ENCODE data around the gene TEDC1. TPM values are rescaled to one million over a fixed set of nuclear protein-coding genes. Genes with fewer than 3 reads are reported as not detected.

TEDC1 gene
- polyA plus RNA-seq, 1 experiment, result 6.4 TPM

- no peak for DNase-seq (ENCODE audit: low read depth)
- Histone ChIP-seq H3K36me3 (ENCODE audit: control insufficient read depth, insufficient read depth, low read length) (peaks cover 35% of the 10 kb centered on the region), H3K4me3 (ENCODE audit: low read depth, low read length) (no peak overlapping the region), H3K27me3 (ENCODE audit: control insufficient read depth, insufficient read depth, low read length) (no peaks in the 10 kb centered on the region)
- TF ChIP-seq CTCF (IDR thresholded peaks at IDR 0.05; ENCODE audit: insufficient read depth, low read depth, low read length), result no peak
- ChIA-PET POLR2A (no interaction called here), CTCF (interaction anchor here (0.7 to 2.7 kb wide), 4 partner anchors 8 to 20 kb away, joined by 3 to 14 read pairs (median 4); no protein-coding TSS in a partner anchor)
Measured at GRCh38 chr14:105467942-105468471, 23.0 kb upstream of the TEDC1 start.

- POLR2A ChIA-PET, result no interaction called here
- TF ChIP-seq CTCF (IDR thresholded peaks at IDR 0.05; ENCODE audit: insufficient read depth, low read depth, low read length), result no peak
- H3K27me3 ChIP-seq (ENCODE audit: control insufficient read depth, insufficient read depth, low read length), result no peaks in the 10 kb centered on the region
- CTCF ChIA-PET, result interaction anchor here (1.5 to 2.7 kb wide), 3 partner anchors 12 to 21 kb away, joined by 5 to 14 read pairs (median 9); no protein-coding TSS in a partner anchor
- no peak for DNase-seq (ENCODE audit: low read depth)
- H3K4me3 ChIP-seq (ENCODE audit: low read depth, low read length), result no peak overlapping the region
- H3K36me3 ChIP-seq (ENCODE audit: control insufficient read depth, insufficient read depth, low read length), result peaks cover 30% of the 10 kb centered on the region
Measured at GRCh38 chr14:105468621-105469241, 22.3 kb upstream of the TEDC1 start.

GRCh38 chr14:105469456-105470349 is 21.3 kb upstream of the TEDC1 start:
- Histone ChIP-seq H3K27me3 (ENCODE audit: control insufficient read depth, insufficient read depth, low read length) (no peaks in the 10 kb centered on the region), H3K36me3 (ENCODE audit: control insufficient read depth, insufficient read depth, low read length) (peaks cover 24% of the 10 kb centered on the region), H3K4me3 (ENCODE audit: low read depth, low read length) (no peak overlapping the region)
- ChIA-PET CTCF (interaction anchor here (0.7 to 4.0 kb wide), 6 partner anchors 11 to 67 kb away, joined by 3 to 31 read pairs (median 12); no protein-coding TSS in a partner anchor), POLR2A (no interaction called here)
- TF ChIP-seq CTCF (IDR thresholded peaks at IDR 0.05; ENCODE audit: insufficient read depth, low read depth, low read length), result no peak
- no peak for DNase-seq (ENCODE audit: low read depth)

- CTCF ChIA-PET, result interaction anchor here (0.7 to 4.0 kb wide), 4 partner anchors 11 to 66 kb away, joined by 3 to 31 read pairs (median 12); no protein-coding TSS in a partner anchor
- Histone ChIP-seq H3K36me3 (ENCODE audit: control insufficient read depth, insufficient read depth, low read length) (peaks cover 19% of the 10 kb centered on the region), H3K27me3 (ENCODE audit: control insufficient read depth, insufficient read depth, low read length) (no peaks in the 10 kb centered on the region), H3K4me3 (ENCODE audit: low read depth, low read length) (no peak overlapping the region)
- DNase-seq (ENCODE audit: low read depth), result no peak
- no peak for TF ChIP-seq CTCF (IDR thresholded peaks at IDR 0.05; ENCODE audit: insufficient read depth, low read depth, low read length)
- POLR2A ChIA-PET, result no interaction called here
Measured at GRCh38 chr14:105470350-105471296, 20.4 kb upstream of the TEDC1 start.

Measured in BJ (cell line).